Measurements from ENCODE around the gene NOTO. TPM values are rescaled to one million over a fixed set of nuclear protein-coding genes. Genes with fewer than 3 reads are reported as not detected.

Gene NOTO
- total RNA-seq, 1 donor from 2014 or later, result not detected

DNA sequence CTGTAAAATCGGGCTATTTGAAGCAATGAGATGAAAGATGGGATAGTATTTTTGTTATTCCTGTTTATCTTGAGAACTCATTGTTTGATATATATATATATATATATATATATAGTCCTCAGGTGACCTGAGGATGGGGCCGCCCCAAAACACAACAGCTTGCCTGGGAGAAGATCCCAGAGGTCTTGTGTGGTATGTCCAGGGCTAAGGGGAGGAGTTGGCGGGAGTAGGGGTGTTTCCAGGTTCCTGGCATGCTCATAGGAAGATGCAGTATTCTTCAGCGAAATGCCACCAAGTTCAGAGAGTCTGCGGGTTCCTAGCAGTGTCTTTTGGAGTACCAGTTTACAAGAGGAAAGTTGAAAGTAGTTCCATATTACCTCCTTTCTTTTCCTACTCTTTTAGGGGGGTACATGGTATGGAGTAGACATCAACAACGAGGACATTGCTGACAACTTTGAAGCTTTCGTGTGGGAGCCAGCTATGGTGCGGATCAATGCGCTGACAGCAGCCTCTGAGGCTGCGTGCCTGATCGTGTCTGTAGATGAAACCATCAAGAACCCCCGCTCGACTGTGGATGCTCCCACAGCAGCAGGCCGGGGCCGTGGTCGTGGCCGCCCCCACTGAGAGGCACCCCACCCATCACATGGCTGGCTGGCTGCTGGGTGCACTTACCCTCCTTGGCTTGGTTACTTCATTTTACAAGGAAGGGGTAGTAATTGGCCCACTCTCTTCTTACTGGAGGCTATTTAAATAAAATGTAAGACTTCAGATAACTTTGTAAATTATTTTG lies 50.1 kb downstream of the NOTO start:
- TF ChIP-seq CTCF (IDR thresholded peaks at IDR 0.05), result no peak
- no peak for ATAC-seq
- intact Hi-C loops (cut with DNase I), result no loop called here
- Histone ChIP-seq H3K36me3 (peaks cover 69% of the 10 kb centered on the region), H3K9me3 (no peaks in the 10 kb centered on the region), H3K4me3 (no peak overlapping the region), H3K4me1 (no peaks in the 10 kb centered on the region), H3K27me3 (no peaks in the 10 kb centered on the region), H3K27ac (no peak overlapping the region)
- peak; percentile 42 for DNase-seq

DNA sequence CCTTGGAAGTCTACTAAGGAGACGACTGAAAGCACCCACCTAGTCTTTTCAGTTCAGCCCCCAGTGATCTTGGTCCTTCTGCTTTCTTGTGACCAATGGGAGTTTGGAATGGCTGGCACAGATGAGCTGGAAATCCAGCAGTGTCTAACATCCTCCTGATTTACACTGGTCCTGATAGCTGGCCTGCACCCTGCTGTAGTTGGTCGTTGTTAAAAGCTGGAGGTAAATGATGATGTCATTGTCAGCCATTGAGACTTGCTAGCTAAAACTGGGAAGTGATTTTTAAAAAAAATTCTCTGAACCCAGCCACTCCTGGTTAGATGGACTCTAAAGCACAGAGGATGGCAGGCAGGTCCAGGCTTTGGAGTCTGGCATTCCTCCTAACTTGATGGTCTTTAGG lies 51.0 kb downstream of the NOTO start:
- Histone ChIP-seq H3K4me3 (no peak overlapping the region), H3K36me3 (peaks cover 60% of the 10 kb centered on the region), H3K4me1 (no peaks in the 10 kb centered on the region), H3K9me3 (no peaks in the 10 kb centered on the region), H3K27me3 (no peaks in the 10 kb centered on the region), H3K27ac (no peak overlapping the region)
- DNase-seq (peak; percentile 6), ATAC-seq (no peak)
- intact Hi-C loops (cut with DNase I), result no loop called here
- no peak for TF ChIP-seq CTCF (IDR thresholded peaks at IDR 0.05)

GRCh38 chr2:73253901-73254300 lies 51.5 kb downstream of the NOTO start:
- no peak for TF ChIP-seq CTCF (IDR thresholded peaks at IDR 0.05)
- intact Hi-C loops (cut with DNase I), result no loop called here
- Histone ChIP-seq H3K27me3 (no peaks in the 10 kb centered on the region), H3K4me3 (no peak overlapping the region), H3K4me1 (no peaks in the 10 kb centered on the region), H3K36me3 (peaks cover 55% of the 10 kb centered on the region), H3K27ac (no peak overlapping the region), H3K9me3 (no peaks in the 10 kb centered on the region)
- ATAC-seq (peak; percentile 44), DNase-seq (peak; percentile 44)

DNA sequence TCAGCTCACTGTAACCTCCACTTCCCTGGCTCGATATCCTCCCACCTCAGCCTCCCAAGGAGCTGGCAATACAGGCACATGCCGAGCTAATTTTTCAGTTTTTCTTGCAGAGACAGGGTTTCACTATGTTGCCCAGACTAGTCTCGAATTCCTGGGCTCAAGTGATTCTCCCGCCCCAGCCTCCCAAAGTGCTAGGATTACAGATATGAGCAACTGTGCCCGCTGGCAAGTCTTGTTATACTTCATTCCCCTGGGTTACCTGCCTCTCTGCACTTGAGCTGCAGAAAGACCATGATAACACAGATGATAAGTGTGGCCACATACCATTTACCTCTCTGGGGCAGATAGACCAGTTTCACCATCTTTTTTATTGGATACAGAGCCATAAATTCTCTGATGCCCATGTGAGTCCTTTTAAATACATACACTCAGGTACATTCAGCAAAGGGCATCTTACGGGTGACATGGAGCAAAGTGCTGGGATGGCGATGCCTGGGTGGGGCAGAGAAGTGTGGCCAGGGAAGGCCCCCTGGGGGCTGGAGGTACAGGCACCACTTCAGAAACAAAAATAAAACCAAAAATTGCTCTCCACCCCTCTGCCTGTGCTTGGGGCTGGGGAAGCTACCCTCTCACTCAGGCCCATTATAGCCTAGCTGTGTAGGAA lies 52.1 kb downstream of the NOTO start:
- TF ChIP-seq CTCF (IDR thresholded peaks at IDR 0.05), result no peak
- H3K9me3 ChIP-seq, result no peaks in the 10 kb centered on the region
- ATAC-seq (no peak), DNase-seq (peak; percentile 9)
- no peaks in the 10 kb centered on the region for H3K4me1 ChIP-seq
- H3K4me3 ChIP-seq, result no peak overlapping the region
- H3K27me3 ChIP-seq, result no peaks in the 10 kb centered on the region
- H3K27ac ChIP-seq, result no peak overlapping the region
- intact Hi-C loops (cut with DNase I), result no loop called here
- peaks cover 49% of the 10 kb centered on the region for H3K36me3 ChIP-seq

DNA sequence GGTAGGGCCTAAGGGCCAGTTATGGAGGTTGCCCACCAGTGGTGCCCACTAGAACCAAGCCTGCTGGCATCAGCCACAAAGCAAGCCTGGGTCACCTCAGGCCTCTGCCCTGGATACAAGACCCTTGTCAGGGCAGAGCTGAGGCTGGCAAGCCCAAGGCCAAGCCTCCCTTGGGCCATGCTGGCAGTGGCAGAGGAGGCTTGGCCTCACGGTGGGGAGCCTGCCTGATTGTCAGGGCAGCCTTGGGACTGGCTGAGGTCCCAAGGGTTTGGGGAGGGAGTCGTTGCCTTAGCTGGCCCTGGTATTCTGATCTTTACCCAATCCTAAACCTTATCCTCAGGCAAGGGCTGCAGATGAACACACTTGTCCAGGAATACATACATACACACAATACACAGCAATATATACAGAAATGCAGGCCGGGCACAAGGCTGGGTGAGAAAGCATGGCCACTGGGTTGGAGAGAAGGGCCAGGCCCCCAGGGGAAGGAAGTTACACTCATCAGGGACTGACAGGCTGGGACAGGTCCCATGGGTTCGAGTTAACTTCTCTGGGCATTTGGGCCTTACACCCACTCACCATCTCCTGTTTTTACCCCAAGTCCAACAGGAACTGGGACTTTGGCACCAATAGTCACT lies 52.8 kb downstream of the NOTO start:
- intact Hi-C loops (cut with DNase I), result no loop called here

More for the DNA sequence above, 52.8 kb downstream of the NOTO start:
- Histone ChIP-seq H3K9me3 (no peaks in the 10 kb centered on the region), H3K27me3 (no peaks in the 10 kb centered on the region), H3K36me3 (peaks cover 43% of the 10 kb centered on the region), H3K4me1 (no peaks in the 10 kb centered on the region), H3K27ac (no peak overlapping the region), H3K4me3 (no peak overlapping the region)
- ATAC-seq, result no peak
- peak; percentile 53 for DNase-seq
- no peak for TF ChIP-seq CTCF (IDR thresholded peaks at IDR 0.05)
